ENCODE results near the gene SLC7A7. TPM values are rescaled to one million over a fixed set of nuclear protein-coding genes. Genes with fewer than 3 reads are reported as not detected.

The SLC7A7 gene
- total and polyA plus RNA-seq, 9 of the 15 experiments (the other 6 are each of a cell fraction or from before 2014, with no cell fraction given) = 0.07 to 0.68 (median 0.41) TPM

- TF ChIP-seq MNT (conservative IDR thresholded peaks at IDR 0.05) = peak in 1 of 2 experiments; percentile 25; a peak in 1 of 4 replicates
- 0 out of 2 replicates have a peak, but pooled peaks have one; percentile 65 for TF ChIP-seq MTA3 (IDR thresholded peaks at IDR 0.05; ENCODE audit: borderline replicate concordance)
- no peak for TF ChIP-seq MLX (CRISPR knock-in tag; conservative IDR thresholded peaks at IDR 0.05)
- TF ChIP-seq REST (IDR thresholded peaks at IDR 0.05; ENCODE audit: borderline replicate concordance) = peak; percentile 70
- no peak for TF ChIP-seq REST (CRISPR knock-in tag; IDR thresholded peaks at IDR 0.05; ENCODE audit: low read depth)
- TF ChIP-seq MLLT1 (IDR thresholded peaks at IDR 0.05) = peak in 1 of 2 experiments; percentile 55; a peak in 1 of 4 replicates
- TF ChIP-seq CXXC5 (CRISPR knock-in tag; IDR thresholded peaks at IDR 0.05) = 0 out of 2 replicates have a peak, but pooled peaks have one; percentile 17
- TF ChIP-seq BMI1 (IDR thresholded peaks at IDR 0.05; ENCODE audit: low read length) = no peak
- TF ChIP-seq MAX (CRISPR knock-in tag; IDR thresholded peaks at IDR 0.05) = peak; percentile 69
- TF ChIP-seq NKRF (IDR thresholded peaks at IDR 0.05; ENCODE audit: borderline replicate concordance) = no peak
- TF ChIP-seq SMARCA4 (IDR thresholded peaks at IDR 0.05) = peak; percentile 40; the same call in 1 of the 2 replicates
- 0 out of 2 replicates have a peak, but pooled peaks have one; percentile 23 for TF ChIP-seq GABPB1 (CRISPR knock-in tag; IDR thresholded peaks at IDR 0.05)
- TF ChIP-seq ATF7 (IDR thresholded peaks at IDR 0.05) = peak; percentile 97
Measured at GRCh38 chr14:22824711-22825359, 9.6 kb upstream of the SLC7A7 start (continued).
